Chondrocyte (in vitro differentiated cells): Measurements from ENCODE around the gene PPP2CA. TPM values are rescaled to one million over a fixed set of nuclear protein-coding genes. Genes with fewer than 3 reads are reported as not detected.
A peak's percentile ranks its signal among the peaks of the same experiment; 100 is the strongest.

Experiments used
- DNase-seq: peaks from one replicate; pipeline ENCODE4 v3.0.0; 2021; ENCODE audit warnings: mixed read lengths, low spot score
- H3K27ac Mint-ChIP-seq: one replicate; pipeline ENCODE4 v1.8.0; 2021; ENCODE audit warnings: mild to moderate bottlenecking, moderate library complexity, mixed read lengths; ENCODE audit not compliant: unreplicated experiment
- H3K27me3 Mint-ChIP-seq: 2 replicates; pipeline ENCODE4 v1.8.0; 2021; ENCODE audit warnings: low read depth, mixed read lengths
- H3K36me3 Mint-ChIP-seq: 2 replicates; pipeline ENCODE4 v1.8.0; 2021; ENCODE audit warnings: low read depth, mixed read lengths
- H3K4me1 Mint-ChIP-seq: 2 replicates; pipeline ENCODE4 v1.8.0; 2021; ENCODE audit warnings: low read depth, mild to moderate bottlenecking, mixed read lengths
- H3K4me3 Mint-ChIP-seq: one replicate; pipeline ENCODE4 v1.8.0; 2021; ENCODE audit warnings: mild to moderate bottlenecking, moderate library complexity, mixed read lengths; ENCODE audit not compliant: unreplicated experiment
- H3K9me3 Mint-ChIP-seq: 2 replicates; pipeline ENCODE4 v1.8.0; 2021; ENCODE audit warnings: low read depth, mixed read lengths
- total RNA-seq: library from RNA; stranded (reverse); gene quantifications from 3 replicates; pipeline ENCODE4 v1.2.1, GENCODE V29; 2021
- TF ChIP-seq, protein P1 (sequence below): fragments of 200-600 bp; sonication (generic); IDR thresholded peaks from 2 replicates; pipeline ENCODE4 v1.5.0; 2021; ENCODE audit warnings: antibody characterized with exemption, mild to moderate bottlenecking, moderate library complexity

The PPP2CA gene
- total RNA-seq, 1 donor from 2014 or later, result 109 TPM

DNA sequence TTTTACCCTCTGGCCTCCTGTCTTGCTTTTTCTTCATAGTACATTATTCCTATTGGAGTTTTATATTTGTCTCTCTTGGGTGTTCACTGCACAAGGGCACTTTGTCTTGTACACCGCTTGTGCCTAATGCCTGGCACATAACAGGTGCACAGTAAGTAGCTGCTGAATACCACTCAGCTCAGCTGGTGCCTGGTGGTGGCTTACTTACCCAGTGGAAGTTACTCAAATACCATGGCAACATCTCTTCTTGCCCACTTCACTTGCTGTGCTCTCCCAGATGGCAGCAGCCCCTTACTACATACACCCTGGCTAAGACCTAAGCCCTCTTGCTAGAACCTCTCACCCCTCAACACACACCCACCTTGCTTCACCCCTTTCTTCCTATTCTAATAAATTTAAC is 37.8 kb downstream of the PPP2CA start:
- H3K9me3 Mint-ChIP-seq, result no peaks in the 10 kb centered on the region
- no peak for DNase-seq
- no peak overlapping the region for H3K4me3 Mint-ChIP-seq
- TF ChIP-seq, protein P1, sequence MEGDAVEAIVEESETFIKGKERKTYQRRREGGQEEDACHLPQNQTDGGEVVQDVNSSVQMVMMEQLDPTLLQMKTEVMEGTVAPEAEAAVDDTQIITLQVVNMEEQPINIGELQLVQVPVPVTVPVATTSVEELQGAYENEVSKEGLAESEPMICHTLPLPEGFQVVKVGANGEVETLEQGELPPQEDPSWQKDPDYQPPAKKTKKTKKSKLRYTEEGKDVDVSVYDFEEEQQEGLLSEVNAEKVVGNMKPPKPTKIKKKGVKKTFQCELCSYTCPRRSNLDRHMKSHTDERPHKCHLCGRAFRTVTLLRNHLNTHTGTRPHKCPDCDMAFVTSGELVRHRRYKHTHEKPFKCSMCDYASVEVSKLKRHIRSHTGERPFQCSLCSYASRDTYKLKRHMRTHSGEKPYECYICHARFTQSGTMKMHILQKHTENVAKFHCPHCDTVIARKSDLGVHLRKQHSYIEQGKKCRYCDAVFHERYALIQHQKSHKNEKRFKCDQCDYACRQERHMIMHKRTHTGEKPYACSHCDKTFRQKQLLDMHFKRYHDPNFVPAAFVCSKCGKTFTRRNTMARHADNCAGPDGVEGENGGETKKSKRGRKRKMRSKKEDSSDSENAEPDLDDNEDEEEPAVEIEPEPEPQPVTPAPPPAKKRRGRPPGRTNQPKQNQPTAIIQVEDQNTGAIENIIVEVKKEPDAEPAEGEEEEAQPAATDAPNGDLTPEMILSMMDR, result no peak
- H3K4me1 Mint-ChIP-seq, result no peaks in the 10 kb centered on the region
- H3K27ac Mint-ChIP-seq, result no peak overlapping the region
- H3K27me3 Mint-ChIP-seq, result no peaks in the 10 kb centered on the region
- H3K36me3 Mint-ChIP-seq, result no peaks in the 10 kb centered on the region

GRCh38 chr5:134184155-134185135 is 41.4 kb downstream of the PPP2CA start:
- Mint-ChIP-seq H3K36me3 (no peaks in the 10 kb centered on the region), H3K4me1 (no peaks in the 10 kb centered on the region), H3K4me3 (no peak overlapping the region), H3K27ac (no peak overlapping the region), H3K9me3 (no peaks in the 10 kb centered on the region), H3K27me3 (no peaks in the 10 kb centered on the region)
- DNase-seq, result no peak
- TF ChIP-seq, protein P1, result peak; percentile 90

DNA sequence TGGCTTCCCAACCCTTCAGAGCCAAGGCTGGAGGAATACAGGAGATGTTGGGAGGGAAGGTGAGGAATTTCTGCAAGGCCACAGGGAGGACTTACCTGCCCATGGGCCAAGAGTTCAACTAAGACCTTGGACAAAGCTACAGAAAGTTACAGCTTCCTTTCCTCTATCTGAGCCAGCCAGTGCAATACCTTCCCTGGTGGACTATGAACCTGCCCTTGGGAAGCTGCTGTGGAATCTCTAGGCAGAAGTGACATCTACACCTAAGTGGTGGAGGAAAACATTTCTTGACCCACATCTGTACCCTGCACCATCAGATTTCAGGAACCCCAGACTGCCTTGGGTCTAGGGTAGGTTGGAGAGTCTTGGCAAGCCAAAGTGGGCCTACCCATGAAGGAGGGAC is 42.4 kb downstream of the PPP2CA start:
- no peak for DNase-seq
- TF ChIP-seq, protein P1, result no peak
- H3K4me3 Mint-ChIP-seq, result no peak overlapping the region
- H3K27me3 Mint-ChIP-seq, result no peaks in the 10 kb centered on the region
- H3K36me3 Mint-ChIP-seq, result no peaks in the 10 kb centered on the region
- no peaks in the 10 kb centered on the region for H3K9me3 Mint-ChIP-seq
- no peak overlapping the region for H3K27ac Mint-ChIP-seq
- H3K4me1 Mint-ChIP-seq, result no peaks in the 10 kb centered on the region

GRCh38 chr5:134178096-134178419 is 47.8 kb downstream of the PPP2CA start:
- H3K9me3 Mint-ChIP-seq, result no peaks in the 10 kb centered on the region
- H3K36me3 Mint-ChIP-seq, result no peaks in the 10 kb centered on the region
- peaks cover 26% of the 10 kb centered on the region for H3K4me1 Mint-ChIP-seq
- TF ChIP-seq, protein P1, result no peak
- no peaks in the 10 kb centered on the region for H3K27me3 Mint-ChIP-seq
- peak overlapping the region; percentile 97 for H3K27ac Mint-ChIP-seq
- H3K4me3 Mint-ChIP-seq, result peak overlapping the region; percentile 91
- DNase-seq, result no peak

DNA sequence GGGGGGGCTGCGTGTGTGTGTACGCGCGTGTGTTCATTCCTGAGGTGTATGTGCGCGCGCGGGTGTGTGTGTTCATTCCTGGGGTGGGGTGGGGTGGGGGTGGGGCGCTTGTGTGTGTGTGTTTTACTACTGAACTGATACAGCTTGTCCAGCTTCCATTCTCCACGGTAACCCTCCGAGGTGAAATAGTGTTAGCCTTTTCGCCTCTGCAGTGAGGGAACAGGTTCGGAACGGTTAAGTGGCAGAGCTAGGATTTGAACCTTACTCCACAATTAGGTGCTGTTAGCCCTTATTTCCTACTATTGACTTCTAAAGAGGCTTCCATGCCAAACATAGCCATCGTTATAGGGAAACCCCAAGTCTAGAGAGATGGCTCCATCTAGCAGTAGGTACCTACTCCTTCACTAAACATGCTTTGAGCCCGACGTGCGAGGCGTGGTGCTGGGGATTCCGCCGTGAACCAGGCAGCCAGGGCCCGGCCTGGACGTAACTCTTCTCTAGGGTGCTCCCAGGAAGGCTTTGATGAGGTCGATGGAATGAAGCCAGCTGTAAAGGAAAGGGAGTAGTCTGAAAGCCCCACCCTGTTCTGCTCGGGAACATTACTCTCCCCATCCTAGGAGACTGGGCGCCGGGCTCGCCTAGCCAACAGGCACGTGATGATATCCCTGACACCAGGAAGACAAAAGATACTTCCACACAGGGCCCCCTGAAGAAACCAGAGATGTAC is 48.3 kb downstream of the PPP2CA start:
- peaks cover 27% of the 10 kb centered on the region for H3K4me1 Mint-ChIP-seq
- TF ChIP-seq, protein P1, result no peak
- H3K27ac Mint-ChIP-seq, result peak overlapping the region; percentile 97
- no peak for DNase-seq
- H3K4me3 Mint-ChIP-seq, result peak overlapping the region; percentile 91
- no peaks in the 10 kb centered on the region for H3K9me3 Mint-ChIP-seq
- no peaks in the 10 kb centered on the region for H3K27me3 Mint-ChIP-seq
- peaks cover under 1% of the 10 kb centered on the region for H3K36me3 Mint-ChIP-seq
